ENCODE data around the gene TNFSF18.

GRCh38 chr1:173097001-173097400, 46.3 kb upstream of the TNFSF18 start:
- TF ChIP-seq CTCF (IDR thresholded peaks at IDR 0.05) (no peak), EP300 (IDR thresholded peaks at IDR 0.05) (no peak), POLR2AphosphoS5 (IDR thresholded peaks at IDR 0.05) (no peak), POLR2A (IDR thresholded peaks at IDR 0.05) (no peak)
